K562 (cell line): Measurements from ENCODE around the gene RPL27. TPM values are rescaled to one million over a fixed set of nuclear protein-coding genes. Genes with fewer than 3 reads are reported as not detected.

Source experiments
- ADNP ChIP-seq: fragments of 200-800 bp; sonication (Bioruptor generic); IDR thresholded peaks from 2 replicates; pipeline ENCODE4 v1.6.1; 2016; ENCODE audit warnings: missing genetic modification characterization, missing compliant biosample characterization
- ELF1 ChIP-seq: fragments of 200-800 bp; sonication (Bioruptor generic); IDR thresholded peaks from 2 replicates; pipeline ENCODE4 v1.6.1; 2016; ENCODE audit warnings: missing genetic modification characterization, missing compliant biosample characterization
- ESRRA ChIP-seq: fragments of 450-650 bp; IDR thresholded peaks from 2 replicates; pipeline ENCODE4 v1.6.1; 2014; ENCODE audit warnings: low read depth, mild to moderate bottlenecking, moderate library complexity, borderline replicate concordance
- ETV5 ChIP-seq: sonication (generic); formaldehyde crosslinking; IDR thresholded peaks from 2 replicates; pipeline ENCODE4 v1.4.0; 2020; ENCODE audit warnings: low read depth, mild to moderate bottlenecking, missing genetic modification reagents
- FUS ChIP-seq: fragments of 200-400 bp; formaldehyde crosslinking; optimal IDR thresholded peaks from 2 replicates; pipeline ENCODE3; 2017; ENCODE audit warnings: low read depth, low read length
- HDAC6 ChIP-seq: IDR thresholded peaks from 2 replicates; pipeline ENCODE4 v1.6.1; 2012; ENCODE audit warnings: low read depth, mild to moderate bottlenecking, control low read depth, inconsistent platforms, low read length, moderate library complexity
- HMG20A ChIP-seq: fragments of 450-650 bp; formaldehyde crosslinking; conservative IDR thresholded peaks from 2 replicates; pipeline ENCODE4 v1.4.0; 2020; ENCODE audit warnings: mild to moderate bottlenecking, mixed read lengths
- ILK ChIP-seq: fragments of 450-650 bp; IDR thresholded peaks from 2 replicates; pipeline ENCODE4 v1.6.1; 2016; ENCODE audit warnings: missing genetic modification characterization, low read depth, mild to moderate bottlenecking, missing compliant biosample characterization, moderate library complexity, borderline replicate concordance
- MEF2D ChIP-seq: conservative IDR thresholded peaks from 2 replicates; pipeline ENCODE4 v1.6.1; 2016; ENCODE audit warnings: low read depth, missing genetic modification characterization, missing compliant biosample characterization
- PHF20 ChIP-seq: fragments of 450-650 bp; IDR thresholded peaks from 2 replicates; pipeline ENCODE4 v1.6.1; 2018; ENCODE audit not compliant: partially characterized antibody
- PHF8 ChIP-seq: fragments of 200-600 bp; sonication (generic); IDR thresholded peaks from 2 replicates; pipeline ENCODE4 v1.6.1; 2012; ENCODE audit warnings: mixed run types, mild to moderate bottlenecking, inconsistent platforms, low read length, moderate library complexity, borderline replicate concordance
- RHOXF2B ChIP-seq: fragments of 250-450 bp; sonication (Bioruptor Pico); conservative IDR thresholded peaks from 2 replicates; pipeline ENCODE4 v1.5.1; 2021
- SAP30 ChIP-seq: fragments of 200-600 bp; sonication (generic); IDR thresholded peaks from 2 replicates; pipeline ENCODE4 v1.6.1; 2012; ENCODE audit warnings: borderline replicate concordance, low read depth, mild to moderate bottlenecking, moderate library complexity, low read length, control low read depth, inconsistent platforms; ENCODE audit not compliant: insufficient read depth, poor library complexity, severe bottlenecking
- SRSF7 ChIP-seq: fragments of 200-400 bp; formaldehyde crosslinking; optimal IDR thresholded peaks from 2 replicates; pipeline ENCODE3; 2017; ENCODE audit warnings: mild to moderate bottlenecking, low read depth, low read length
- ZNF436 ChIP-seq: fragments of 250-450, 450-650 bp; sonication (Bioruptor Pico); formaldehyde crosslinking; IDR thresholded peaks from 2 replicates; pipeline ENCODE4 v1.7.0; 2020; ENCODE audit warnings: mild to moderate bottlenecking
- ZNF584 ChIP-seq: fragments of 200-800 bp; sonication (Bioruptor generic); IDR thresholded peaks from 2 replicates; pipeline ENCODE4 v1.6.1; 2016; ENCODE audit warnings: low read depth, mild to moderate bottlenecking, missing genetic modification characterization, missing compliant biosample characterization
- polyA plus RNA-seq, 8 experiments: library from polyadenylated mRNA; depleted of rRNA in 4 of 8; stranded (reverse) in 5 of 8; unstranded in 3 of 8; fragments of >200 nt; fragmentation: Nextera tagmentation in 2 of 8; fragmentation: Illumina TruSeq in 1 of 8; extraction: Ambion mirVana in 2 of 8; extraction: Trizol in 1 of 8; gene quantifications; 2 replicates each; pipeline versions ENCODE4 v1.2.1 to v1.2.3, GENCODE V29; 2011 to 2014; ENCODE audit warnings: inconsistent platforms in 1 of 8, missing spikeins in 1 of 8
- total RNA-seq, 7 experiments: library from RNA; depleted of rRNA in 6 of 7; stranded (reverse); fragments of >200 nt in 6 of 7; fragmentation: Illumina TruSeq in 2 of 7; extraction: Trizol in 2 of 7; gene quantifications; 2 replicates each; pipeline versions ENCODE4 v1.2.1 to v1.2.3, GENCODE V29; 2011 to 2021; ENCODE audit warnings: low replicate concordance in 1 of 7
- TF ChIP-seq, protein P1 (sequence below): fragments of 450-650 bp; IDR thresholded peaks from 2 replicates; pipeline ENCODE4 v1.6.1; 2016; ENCODE audit warnings: missing biosample characterization, missing genetic modification characterization
- TF ChIP-seq, protein P2 (sequence below), 2 experiments: fragments of 150-350 bp in 1 of 2; IDR thresholded peaks; 2 replicates each; pipeline ENCODE4 v1.6.1; 2012 to 2016; ENCODE audit warnings: low read depth in 2 of 2, low read length in 2 of 2, mild to moderate bottlenecking in 1 of 2, moderate library complexity in 1 of 2
- TF ChIP-seq, protein P3 (sequence below): sonication (generic); formaldehyde crosslinking; IDR thresholded peaks from 2 replicates; pipeline ENCODE4 v1.8.0; 2022; ENCODE audit warnings: missing genetic modification reagents, mild to moderate bottlenecking, moderate library complexity, borderline replicate concordance
- TF ChIP-seq, protein P4 (sequence below): sonication (generic); formaldehyde crosslinking; IDR thresholded peaks from 2 replicates; pipeline ENCODE4 v1.8.0; 2022; ENCODE audit warnings: missing genetic modification reagents, mild to moderate bottlenecking, borderline replicate concordance

Gene RPL27
- total and polyA plus RNA-seq, 9 of the 15 experiments (the other 6 are each of a cell fraction or from before 2014, with no cell fraction given) = 1,539 to 6,155 (median 3,710) TPM

DNA sequence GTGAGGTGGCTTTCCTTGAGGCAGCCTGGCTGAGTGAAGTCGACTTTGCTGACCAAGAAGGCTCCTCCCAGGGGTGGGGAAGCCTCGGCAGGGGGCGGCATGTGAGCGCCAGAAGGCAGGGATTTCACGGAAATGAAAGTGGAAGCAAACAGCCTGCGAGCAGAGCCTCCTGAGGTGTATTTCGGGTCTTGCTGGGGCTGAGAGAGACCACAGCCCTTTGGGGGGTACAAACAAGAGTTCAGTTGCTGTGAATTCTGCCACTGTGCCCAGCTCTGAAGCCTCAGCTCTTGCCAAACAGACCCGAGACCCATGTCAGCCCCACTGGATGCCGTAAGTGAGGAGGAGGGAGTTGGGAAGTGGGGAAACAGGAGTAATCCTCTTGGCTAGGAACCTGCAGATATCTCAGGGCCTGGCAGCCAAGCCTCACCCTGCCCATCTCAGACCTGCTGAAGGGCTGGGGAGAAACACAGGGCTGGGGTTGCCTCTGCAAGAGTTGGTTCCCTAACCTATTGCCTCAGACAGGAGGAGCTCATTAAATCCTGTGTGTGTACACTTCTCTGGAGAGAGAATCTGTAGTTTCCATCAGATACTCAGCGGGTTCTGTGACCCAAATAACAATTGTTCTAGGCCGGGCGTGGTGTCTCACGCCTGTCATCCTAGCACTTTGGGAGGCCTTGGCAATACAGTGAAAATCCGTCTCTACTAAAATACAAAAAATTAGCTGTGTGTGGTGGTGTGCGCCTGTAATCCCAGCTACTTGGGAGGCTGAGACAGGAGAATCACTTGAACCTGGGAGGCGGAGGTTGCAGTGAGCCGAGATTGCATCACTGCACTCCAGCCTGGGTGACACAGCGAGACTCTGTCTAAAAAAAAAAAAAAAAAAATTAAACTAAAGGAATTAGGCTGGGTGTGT lies 8.7 kb downstream of the RPL27 start, which contains the start of gene IFI35 (continued):
- TF ChIP-seq, protein P1, sequence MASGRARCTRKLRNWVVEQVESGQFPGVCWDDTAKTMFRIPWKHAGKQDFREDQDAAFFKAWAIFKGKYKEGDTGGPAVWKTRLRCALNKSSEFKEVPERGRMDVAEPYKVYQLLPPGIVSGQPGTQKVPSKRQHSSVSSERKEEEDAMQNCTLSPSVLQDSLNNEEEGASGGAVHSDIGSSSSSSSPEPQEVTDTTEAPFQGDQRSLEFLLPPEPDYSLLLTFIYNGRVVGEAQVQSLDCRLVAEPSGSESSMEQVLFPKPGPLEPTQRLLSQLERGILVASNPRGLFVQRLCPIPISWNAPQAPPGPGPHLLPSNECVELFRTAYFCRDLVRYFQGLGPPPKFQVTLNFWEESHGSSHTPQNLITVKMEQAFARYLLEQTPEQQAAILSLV (tag) = no peak
- TF ChIP-seq ELF1 (tag) (no peak; the same call in 1 of the 2 replicates), SRSF7 (no peak), HMG20A (CRISPR knock-in tag) (no peak), ZNF436 (no peak), ILK (tag) (no peak), SAP30 (peak; percentile 9), ESRRA (peak; percentile 15; the same call in 1 of the 2 replicates), MEF2D (tag) (no peak), ADNP (0 out of 2 replicates have a peak, but pooled peaks have one; percentile 48), RHOXF2B (no peak), PHF20 (peak; percentile 39), ETV5 (CRISPR knock-in tag) (no peak), ZNF584 (CRISPR knock-in tag) (no peak), HDAC6 (no peak), FUS (no peak), PHF8 (peak; percentile 55; the same call in 1 of the 2 replicates)
- TF ChIP-seq, protein P2, sequence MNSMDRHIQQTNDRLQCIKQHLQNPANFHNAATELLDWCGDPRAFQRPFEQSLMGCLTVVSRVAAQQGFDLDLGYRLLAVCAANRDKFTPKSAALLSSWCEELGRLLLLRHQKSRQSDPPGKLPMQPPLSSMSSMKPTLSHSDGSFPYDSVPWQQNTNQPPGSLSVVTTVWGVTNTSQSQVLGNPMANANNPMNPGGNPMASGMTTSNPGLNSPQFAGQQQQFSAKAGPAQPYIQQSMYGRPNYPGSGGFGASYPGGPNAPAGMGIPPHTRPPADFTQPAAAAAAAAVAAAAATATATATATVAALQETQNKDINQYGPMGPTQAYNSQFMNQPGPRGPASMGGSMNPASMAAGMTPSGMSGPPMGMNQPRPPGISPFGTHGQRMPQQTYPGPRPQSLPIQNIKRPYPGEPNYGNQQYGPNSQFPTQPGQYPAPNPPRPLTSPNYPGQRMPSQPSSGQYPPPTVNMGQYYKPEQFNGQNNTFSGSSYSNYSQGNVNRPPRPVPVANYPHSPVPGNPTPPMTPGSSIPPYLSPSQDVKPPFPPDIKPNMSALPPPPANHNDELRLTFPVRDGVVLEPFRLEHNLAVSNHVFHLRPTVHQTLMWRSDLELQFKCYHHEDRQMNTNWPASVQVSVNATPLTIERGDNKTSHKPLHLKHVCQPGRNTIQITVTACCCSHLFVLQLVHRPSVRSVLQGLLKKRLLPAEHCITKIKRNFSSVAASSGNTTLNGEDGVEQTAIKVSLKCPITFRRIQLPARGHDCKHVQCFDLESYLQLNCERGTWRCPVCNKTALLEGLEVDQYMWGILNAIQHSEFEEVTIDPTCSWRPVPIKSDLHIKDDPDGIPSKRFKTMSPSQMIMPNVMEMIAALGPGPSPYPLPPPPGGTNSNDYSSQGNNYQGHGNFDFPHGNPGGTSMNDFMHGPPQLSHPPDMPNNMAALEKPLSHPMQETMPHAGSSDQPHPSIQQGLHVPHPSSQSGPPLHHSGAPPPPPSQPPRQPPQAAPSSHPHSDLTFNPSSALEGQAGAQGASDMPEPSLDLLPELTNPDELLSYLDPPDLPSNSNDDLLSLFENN (IDR thresholded peaks at IDR 0.05; ENCODE audit: low read depth in 2 of 2, low read length in 2 of 2) = no peak
- TF ChIP-seq, protein P3, sequence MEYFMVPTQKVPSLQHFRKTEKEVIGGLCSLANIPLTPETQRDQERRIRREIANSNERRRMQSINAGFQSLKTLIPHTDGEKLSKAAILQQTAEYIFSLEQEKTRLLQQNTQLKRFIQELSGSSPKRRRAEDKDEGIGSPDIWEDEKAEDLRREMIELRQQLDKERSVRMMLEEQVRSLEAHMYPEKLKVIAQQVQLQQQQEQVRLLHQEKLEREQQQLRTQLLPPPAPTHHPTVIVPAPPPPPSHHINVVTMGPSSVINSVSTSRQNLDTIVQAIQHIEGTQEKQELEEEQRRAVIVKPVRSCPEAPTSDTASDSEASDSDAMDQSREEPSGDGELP (CRISPR knock-in tag) = peak; percentile 50; the same call in 1 of the 2 replicates
- TF ChIP-seq, protein P4, sequence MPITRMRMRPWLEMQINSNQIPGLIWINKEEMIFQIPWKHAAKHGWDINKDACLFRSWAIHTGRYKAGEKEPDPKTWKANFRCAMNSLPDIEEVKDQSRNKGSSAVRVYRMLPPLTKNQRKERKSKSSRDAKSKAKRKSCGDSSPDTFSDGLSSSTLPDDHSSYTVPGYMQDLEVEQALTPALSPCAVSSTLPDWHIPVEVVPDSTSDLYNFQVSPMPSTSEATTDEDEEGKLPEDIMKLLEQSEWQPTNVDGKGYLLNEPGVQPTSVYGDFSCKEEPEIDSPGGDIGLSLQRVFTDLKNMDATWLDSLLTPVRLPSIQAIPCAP (CRISPR knock-in tag) = no peak
